Glutamatergic neuron (in vitro differentiated cells): ENCODE results near the gene BCORL1. TPM values are rescaled to one million over a fixed set of nuclear protein-coding genes. Genes with fewer than 3 reads are reported as not detected.

Experiments
- DNase-seq: peaks from one replicate; pipeline ENCODE4 v3.0.0; 2022
- H3K27ac Mint-ChIP-seq: one replicate; pipeline ENCODE4 v1.8.0; 2020; ENCODE audit warnings: mild to moderate bottlenecking, mixed read lengths, inconsistent platforms; ENCODE audit not compliant: unreplicated experiment
- H3K27me3 Mint-ChIP-seq: one replicate; pipeline ENCODE4 v1.8.0; 2020; ENCODE audit warnings: mild to moderate bottlenecking, moderate library complexity, mixed read lengths, inconsistent platforms; ENCODE audit not compliant: unreplicated experiment
- H3K36me3 Mint-ChIP-seq: one replicate; pipeline ENCODE4 v1.8.0; 2020; ENCODE audit warnings: mild to moderate bottlenecking, mixed read lengths, inconsistent platforms; ENCODE audit not compliant: unreplicated experiment
- H3K4me1 Mint-ChIP-seq: one replicate; pipeline ENCODE4 v1.8.0; 2020; ENCODE audit warnings: mild to moderate bottlenecking, low read depth, mixed read lengths, inconsistent platforms; ENCODE audit not compliant: unreplicated experiment
- H3K4me3 Mint-ChIP-seq: one replicate; pipeline ENCODE4 v1.8.0; 2020; ENCODE audit warnings: mild to moderate bottlenecking, mixed read lengths, inconsistent platforms; ENCODE audit not compliant: unreplicated experiment
- H3K9me3 Mint-ChIP-seq: one replicate; pipeline ENCODE4 v1.8.0; 2020; ENCODE audit warnings: mild to moderate bottlenecking, moderate library complexity, mixed read lengths, inconsistent platforms; ENCODE audit not compliant: unreplicated experiment
- CTCF ChIP-seq: fragments of 200-600 bp; sonication (generic); IDR thresholded peaks from one replicate; pipeline ENCODE4 v1.5.0; 2021; ENCODE audit not compliant: partially characterized antibody, unreplicated experiment
- total RNA-seq: library from RNA; stranded (reverse); fragmentation: NEBNext Ultra II Directional; extraction: Animal tissue kit (Norgen Biotek cat#: 25700); gene quantifications from one replicate; pipeline ENCODE4 v1.2.1, GENCODE V29; 2021; ENCODE audit not compliant: unreplicated experiment

Gene BCORL1
- total RNA-seq, 1 donor from 2014 or later, result 14.7 TPM

- no peak overlapping the region for H3K27ac Mint-ChIP-seq
- no peaks in the 10 kb centered on the region for H3K36me3 Mint-ChIP-seq
- H3K4me1 Mint-ChIP-seq, result no peaks in the 10 kb centered on the region
- no peaks in the 10 kb centered on the region for H3K9me3 Mint-ChIP-seq
- DNase-seq, result no peak
- H3K4me3 Mint-ChIP-seq, result no peak overlapping the region
- TF ChIP-seq CTCF, result no peak
- H3K27me3 Mint-ChIP-seq, result no peaks in the 10 kb centered on the region
Measured at GRCh38 chrX:130009658-130010223, 27.3 kb downstream of the BCORL1 start.

GRCh38 chrX:130012683-130013082 is 30.2 kb downstream of the BCORL1 start:
- TF ChIP-seq CTCF, result no peak
- Mint-ChIP-seq H3K27ac (no peak overlapping the region), H3K27me3 (no peaks in the 10 kb centered on the region), H3K4me1 (no peaks in the 10 kb centered on the region), H3K9me3 (no peaks in the 10 kb centered on the region), H3K4me3 (no peak overlapping the region), H3K36me3 (no peaks in the 10 kb centered on the region)
- no peak for DNase-seq

- no peaks in the 10 kb centered on the region for H3K9me3 Mint-ChIP-seq
- no peaks in the 10 kb centered on the region for H3K27me3 Mint-ChIP-seq
- no peak for TF ChIP-seq CTCF
- H3K36me3 Mint-ChIP-seq, result no peaks in the 10 kb centered on the region
- no peak overlapping the region for H3K4me3 Mint-ChIP-seq
- no peak overlapping the region for H3K27ac Mint-ChIP-seq
- DNase-seq, result no peak
- no peaks in the 10 kb centered on the region for H3K4me1 Mint-ChIP-seq
Measured at GRCh38 chrX:130013661-130014060, 31.2 kb downstream of the BCORL1 start.

GRCh38 chrX:130014356-130014755 is 31.9 kb downstream of the BCORL1 start:
- no peak for TF ChIP-seq CTCF
- Mint-ChIP-seq H3K4me3 (no peak overlapping the region), H3K9me3 (no peaks in the 10 kb centered on the region), H3K27ac (no peak overlapping the region), H3K27me3 (no peaks in the 10 kb centered on the region), H3K4me1 (no peaks in the 10 kb centered on the region), H3K36me3 (no peaks in the 10 kb centered on the region)
- no peak for DNase-seq

GRCh38 chrX:130014770-130015169 is 32.3 kb downstream of the BCORL1 start:
- Mint-ChIP-seq H3K36me3 (no peaks in the 10 kb centered on the region), H3K4me1 (no peaks in the 10 kb centered on the region), H3K4me3 (no peak overlapping the region), H3K27me3 (no peaks in the 10 kb centered on the region), H3K27ac (no peak overlapping the region), H3K9me3 (no peaks in the 10 kb centered on the region)
- TF ChIP-seq CTCF, result no peak
- DNase-seq, result no peak
